Transverse colon (tissue), 4 donors: ENCODE data around the gene NEK11. TPM values are rescaled to one million over a fixed set of nuclear protein-coding genes. Genes with fewer than 3 reads are reported as not detected.

Experiments
- DNase-seq: peaks from one replicate; pipeline ENCODE4 v3.0.0-alpha.2; 2019
- H3K27ac ChIP-seq, 4 donors: fragments of 200-600 bp; sonication (generic); 2 replicates each; pipeline ENCODE4 v1.5.1; 2016 to 2018; ENCODE audit warnings: inconsistent platforms in 4 of 4
- H3K27me3 ChIP-seq: fragments of 200-600 bp; sonication (generic); 2 replicates; pipeline ENCODE4 v1.5.1; 2017; ENCODE audit warnings: inconsistent platforms
- H3K36me3 ChIP-seq, 4 donors: fragments of 200-600 bp; sonication (generic); 2 replicates each; pipeline ENCODE4 v1.5.1; 2017 to 2019; ENCODE audit warnings: inconsistent platforms in 4 of 4
- H3K4me1 ChIP-seq, 4 donors: fragments of 200-600 bp; sonication (generic); 2 replicates each; pipeline ENCODE4 v1.5.1; 2017 to 2020; ENCODE audit warnings: inconsistent platforms in 4 of 4
- H3K4me3 ChIP-seq, 4 donors: fragments of 200-600 bp; sonication (generic); 1 replicate in 1 of 4; 2 replicates in 3 of 4; pipeline versions ENCODE4 v1.5.1 to v1.6.1; 2017 to 2019; ENCODE audit warnings: inconsistent platforms in 4 of 4
- H3K9me3 ChIP-seq, 2 donors: fragments of 200-600 bp; sonication (generic); 2 replicates each; pipeline ENCODE4 v1.5.1; 2017 to 2019; ENCODE audit warnings: inconsistent platforms in 2 of 2
- CTCF ChIP-seq, 5 experiments: fragments of 200-600 bp in 3 of 5; fragments of 450-650 bp in 2 of 5; sonication (generic) in 3 of 5; IDR thresholded peaks; 1 replicate in 2 of 5; 2 replicates in 3 of 5; pipeline ENCODE4 v1.5.1; 2016 to 2017; ENCODE audit warnings: antibody characterized with exemption in 5 of 5, inconsistent platforms in 3 of 5, mild to moderate bottlenecking in 2 of 5, moderate library complexity in 1 of 5
- EP300 ChIP-seq: sonication (generic); formaldehyde crosslinking; IDR thresholded peaks from one replicate; pipeline ENCODE4 v1.6.1; 2017; ENCODE audit warnings: antibody characterized with exemption, low read depth
- POLR2A ChIP-seq: fragments of 450-650 bp; IDR thresholded peaks from one replicate; pipeline ENCODE4 v1.6.1; 2016; ENCODE audit warnings: antibody characterized with exemption, mild to moderate bottlenecking, moderate library complexity
- POLR2AphosphoS5 ChIP-seq, 3 donors: sonication (generic); formaldehyde crosslinking; IDR thresholded peaks; one replicate each; pipeline ENCODE4 v1.6.1; 2016; ENCODE audit warnings: antibody characterized with exemption in 3 of 3
- WGBS, 2 donors: methylation state at CpG; one replicate each; pipeline ENCODE4 v1.1.5; 2018; ENCODE audit warnings: low coverage in 1 of 2; 5-methylcytosine and 5-hydroxymethylcytosine counted together
- in situ Hi-C, 4 donors: fragments of 200-750 bp; cut with MboI; loops; one replicate each; pipeline versions ENCODE4 v1.15.0 to v1.15.1; 2017; ENCODE audit warnings: low sequenced_read_pairs in 3 of 4, low pct_ligation_motif_present in 1 of 4, low pct_unique_long_range_greater_than_20kb in 1 of 4
- intact Hi-C: fragments of 100-400 bp; cut with DNase I; formaldehyde crosslinking; loops from one replicate; pipeline ENCODE4 v1.15.1; 2023; ENCODE audit warnings: low total_unique reads
- total RNA-seq, 4 donors: library from RNA; depleted of rRNA; stranded (reverse); fragments of >200 nt; gene quantifications; one replicate each; pipeline ENCODE4 v1.1.0, GENCODE V29; 2016

NEK11 gene
- total RNA-seq, 4 donors from 2014 or later, result 4.6 to 12.3 (median 8.5) TPM

- H3K4me3 ChIP-seq, result no peak overlapping the region
- WGBS, 2 donors, result 60 to 68% methylated on average over 5 of the region's 5 CpGs
- H3K27me3 ChIP-seq, result no peaks in the 10 kb centered on the region
- H3K9me3 ChIP-seq, result no peaks in the 10 kb centered on the region
- TF ChIP-seq CTCF (IDR thresholded peaks at IDR 0.05) (no peak), POLR2AphosphoS5 (IDR thresholded peaks at IDR 0.05) (no peak)
- in situ Hi-C loops (no loop called here), intact Hi-C loops (no loop called here)
- no peak overlapping the region for H3K27ac ChIP-seq
- H3K4me1 ChIP-seq, result no peaks in the 10 kb centered on the region
- H3K36me3 ChIP-seq, result no peaks in the 10 kb centered on the region
- DNase-seq, result no peak
Measured at GRCh38 chr3:131162516-131162915, 135.8 kb downstream of the NEK11 start.

DNA sequence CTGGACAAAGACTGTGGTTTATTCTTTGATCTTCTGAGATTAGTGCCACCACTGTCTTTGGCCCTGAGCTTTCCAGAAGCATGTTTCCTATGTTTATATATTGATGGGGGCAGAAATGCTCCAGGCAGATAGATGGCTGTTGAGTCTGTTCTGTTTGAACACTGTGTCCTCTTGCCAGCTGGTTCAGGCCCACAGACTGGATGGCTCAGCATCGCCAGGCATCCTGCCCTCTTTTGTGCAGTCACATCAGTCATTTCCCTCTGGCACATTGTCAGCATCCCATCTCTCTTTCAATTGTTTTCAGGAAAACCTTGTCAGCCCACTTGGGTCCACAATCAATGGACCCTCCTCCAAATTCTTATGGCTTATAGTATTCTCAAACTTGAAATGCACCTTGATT is 141.2 kb downstream of the NEK11 start:
- Histone ChIP-seq H3K36me3 (no peaks in the 10 kb centered on the region), H3K27me3 (no peaks in the 10 kb centered on the region), H3K27ac (no peak overlapping the region), H3K4me1 (no peaks in the 10 kb centered on the region), H3K4me3 (no peak overlapping the region), H3K9me3 (no peaks in the 10 kb centered on the region)
- intact Hi-C loops, result no loop called here
- DNase-seq, result no peak
- in situ Hi-C loops, result no loop called here
- 95% methylated on average over 1 of the region's 1 CpG; no CpG with 5 or more reads in 1 of the 2 donors for WGBS, 2 donors
- no peak for TF ChIP-seq EP300
- TF ChIP-seq POLR2A, result no peak
- TF ChIP-seq POLR2AphosphoS5 (IDR thresholded peaks at IDR 0.05), result no peak
- TF ChIP-seq CTCF (IDR thresholded peaks at IDR 0.05), result no peak

- no peak overlapping the region for H3K4me3 ChIP-seq
- H3K9me3 ChIP-seq, result no peaks in the 10 kb centered on the region
- no peaks in the 10 kb centered on the region for H3K4me1 ChIP-seq
- H3K27me3 ChIP-seq, result no peaks in the 10 kb centered on the region
- no peak for DNase-seq
- no peak overlapping the region for H3K27ac ChIP-seq
- intact Hi-C loops (no loop called here), in situ Hi-C loops (no loop called here)
- WGBS, 2 donors, result 67 to 79% methylated on average over 3 of the region's 3 CpGs
- H3K36me3 ChIP-seq, result no peaks in the 10 kb centered on the region
- TF ChIP-seq POLR2A (no peak), EP300 (no peak), CTCF (IDR thresholded peaks at IDR 0.05) (no peak)
Measured at GRCh38 chr3:131169331-131169730, 142.7 kb downstream of the NEK11 start.

DNA sequence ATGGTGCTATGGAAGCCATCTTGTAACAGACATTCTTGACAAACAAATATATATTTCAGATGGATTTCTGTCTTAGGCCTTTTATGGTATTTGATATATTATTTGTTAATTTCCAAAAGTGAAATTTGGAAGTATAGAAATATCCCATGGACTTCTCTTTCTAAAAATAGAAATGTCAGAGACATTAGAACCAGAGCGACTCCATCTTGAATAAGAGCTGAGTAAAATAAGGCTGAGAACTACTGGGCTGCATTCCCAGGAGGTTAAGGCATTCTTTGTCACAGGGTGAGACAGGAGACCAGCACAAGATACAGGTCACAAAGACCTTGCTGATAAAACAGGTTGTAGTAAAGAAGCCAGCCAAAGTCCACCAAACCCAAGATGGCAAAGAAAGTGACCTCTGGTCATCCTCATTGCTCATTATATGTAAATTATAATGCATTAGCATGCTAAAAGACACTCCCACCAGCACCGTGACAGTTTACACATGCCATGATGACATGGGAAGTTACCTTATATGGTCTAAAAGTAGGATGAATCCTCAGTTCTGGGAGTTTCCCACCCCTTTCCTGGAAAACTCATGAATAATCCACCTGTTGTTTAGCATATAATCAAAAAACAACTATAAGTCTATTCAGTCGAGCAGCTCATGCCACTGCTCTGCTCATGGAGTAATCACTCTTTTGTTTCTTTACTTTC is 146.0 kb downstream of the NEK11 start:
- intact Hi-C loops (no loop called here), in situ Hi-C loops (no loop called here)
- no peak overlapping the region for H3K27ac ChIP-seq
- H3K4me1 ChIP-seq, result no peaks in the 10 kb centered on the region
- H3K27me3 ChIP-seq, result no peaks in the 10 kb centered on the region
- no peak for DNase-seq
- TF ChIP-seq POLR2A (no peak), CTCF (IDR thresholded peaks at IDR 0.05) (no peak), EP300 (no peak), POLR2AphosphoS5 (IDR thresholded peaks at IDR 0.05) (no peak)
- no peak overlapping the region for H3K4me3 ChIP-seq
- H3K9me3 ChIP-seq, result no peaks in the 10 kb centered on the region
- WGBS, 2 donors, result 93 to 100% methylated on average over 1 to 3 of the region's 3 CpGs
- H3K36me3 ChIP-seq, result no peaks in the 10 kb centered on the region
